ENCODE measurements around the gene C17orf107.
"Not testable (repeated sequence)": the region's sequence is repeated elsewhere in the genome, so short reads cannot be mapped to it uniquely, and the experiment has no call there.

C17orf107 gene

DNA sequence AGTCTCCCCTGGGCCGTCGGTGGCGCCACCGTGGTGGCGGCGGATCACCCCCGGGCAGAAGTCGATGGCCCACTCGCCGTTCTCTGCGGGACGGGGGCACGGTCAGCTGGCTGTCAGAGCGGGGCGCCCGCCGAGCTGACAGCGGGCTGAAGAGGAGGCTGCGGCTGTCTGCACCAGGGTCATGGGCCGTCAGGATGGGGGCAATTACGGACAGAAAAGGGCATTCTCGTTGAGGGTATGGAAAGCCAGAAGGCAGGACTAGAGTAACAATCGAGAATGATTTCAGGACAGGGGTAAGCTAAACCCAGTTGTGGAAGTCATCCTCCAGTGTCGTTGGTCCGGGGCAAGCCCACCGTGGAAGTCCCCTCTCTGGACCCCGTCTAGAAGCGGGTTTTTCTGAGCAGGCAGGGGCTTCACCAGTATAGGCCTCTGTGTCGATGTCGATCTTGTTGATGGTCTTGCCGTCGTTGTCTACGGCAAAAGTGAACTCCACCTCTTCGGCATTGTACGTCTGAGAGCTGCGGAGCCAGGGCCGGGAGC, 1.8 kb downstream of the C17orf107 start:
- DNase-seq = no peak

DNA sequence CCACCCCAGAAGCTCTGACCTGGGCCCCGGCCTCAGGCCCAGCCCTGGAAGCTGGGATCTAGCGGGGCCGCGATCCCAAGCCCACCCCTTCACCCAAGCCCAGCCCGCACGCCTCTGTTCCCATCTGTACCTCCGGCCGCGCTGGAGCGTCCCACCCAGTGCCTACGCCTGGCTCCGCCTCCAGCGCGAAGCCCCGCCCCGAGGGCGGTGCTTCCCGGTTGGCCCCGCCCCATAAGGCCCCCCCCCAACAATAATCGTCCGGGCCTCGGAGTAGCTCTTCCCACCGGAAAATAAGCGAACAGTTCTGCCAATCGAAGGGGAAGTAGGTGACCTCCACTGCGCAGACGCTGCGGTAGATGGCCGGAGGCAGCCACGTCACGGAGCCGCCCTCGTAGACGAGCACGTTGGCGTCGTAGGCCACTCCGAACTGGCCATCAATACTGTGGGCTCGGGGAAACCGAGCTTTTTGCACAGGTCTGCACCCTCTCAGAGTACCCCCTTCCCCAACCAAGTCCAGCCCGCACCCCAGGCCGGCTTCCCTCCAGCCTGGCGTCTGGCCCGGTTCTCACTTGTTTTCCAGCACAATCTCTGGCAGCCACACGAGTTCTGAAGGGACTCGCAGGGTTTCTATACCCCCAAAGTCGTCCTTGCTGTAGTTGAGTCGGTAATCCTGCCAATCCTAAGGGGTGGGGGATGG, 2.5 kb downstream of the C17orf107 start:
- DNase-seq = peak; percentile 64

DNA sequence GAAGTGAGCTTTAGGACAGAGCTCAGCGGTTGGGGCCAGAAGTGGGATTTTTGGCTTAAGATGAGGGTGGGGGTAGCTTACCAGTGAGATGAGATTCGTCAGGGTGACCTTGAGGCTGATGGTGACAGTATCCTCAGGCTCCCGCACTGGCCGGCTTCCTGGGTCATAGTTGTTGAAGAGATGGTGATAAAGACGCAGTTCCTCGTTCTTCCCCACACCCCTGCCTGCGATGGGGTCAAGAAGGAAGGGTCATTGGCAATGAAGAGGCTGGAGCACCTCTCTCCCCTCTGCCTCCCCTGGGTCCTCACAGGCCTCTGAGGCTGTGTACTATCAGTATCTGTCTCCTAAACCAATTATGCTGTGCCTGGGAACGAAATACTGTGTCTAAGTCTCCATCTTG, 3.2 kb downstream of the C17orf107 start:
- no peak for DNase-seq

DNA sequence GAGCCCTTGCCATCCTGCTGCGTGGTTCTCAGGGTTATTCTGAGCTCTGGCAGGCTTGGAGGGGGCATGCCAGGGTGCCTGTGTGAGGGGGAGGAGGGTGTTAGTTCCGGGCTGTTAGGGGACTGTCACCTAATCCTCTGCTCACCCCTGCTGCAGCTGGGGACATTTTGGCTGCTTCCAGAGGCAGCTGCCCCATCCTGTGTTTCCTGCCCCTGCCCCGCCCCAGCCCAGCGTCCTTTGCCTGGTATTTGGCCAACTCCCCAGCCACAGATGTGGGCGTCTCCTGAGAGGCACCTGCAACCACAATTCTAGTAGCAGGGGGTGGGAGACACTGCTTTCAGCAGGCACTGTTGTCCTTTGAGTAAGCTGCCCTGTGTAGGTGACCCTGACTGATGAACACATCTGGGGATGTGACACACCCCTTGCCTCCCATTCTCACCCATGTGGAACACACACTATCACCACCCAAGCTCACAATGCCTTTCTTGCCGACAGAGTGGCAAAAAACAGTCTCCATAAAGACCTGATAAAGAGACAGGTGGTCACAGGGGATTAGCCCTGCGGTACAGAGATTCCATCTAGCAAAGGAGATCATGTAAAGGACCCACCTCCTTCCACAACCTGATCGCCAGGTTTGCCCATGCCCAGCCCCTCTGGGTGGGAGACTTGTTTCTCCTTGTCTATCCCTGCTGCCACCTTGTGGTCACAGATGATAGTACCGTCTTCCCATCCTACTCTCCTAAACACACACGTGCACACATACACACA, 3.9 kb downstream of the C17orf107 start, which contains the start of gene CHRNE:
CHRNE (minus strand) TSS at position 48 of the 768 bp plus-strand sequence; CDS start at position 13, 35 bp downstream.
- DNase-seq = peak; percentile 89

DNA sequence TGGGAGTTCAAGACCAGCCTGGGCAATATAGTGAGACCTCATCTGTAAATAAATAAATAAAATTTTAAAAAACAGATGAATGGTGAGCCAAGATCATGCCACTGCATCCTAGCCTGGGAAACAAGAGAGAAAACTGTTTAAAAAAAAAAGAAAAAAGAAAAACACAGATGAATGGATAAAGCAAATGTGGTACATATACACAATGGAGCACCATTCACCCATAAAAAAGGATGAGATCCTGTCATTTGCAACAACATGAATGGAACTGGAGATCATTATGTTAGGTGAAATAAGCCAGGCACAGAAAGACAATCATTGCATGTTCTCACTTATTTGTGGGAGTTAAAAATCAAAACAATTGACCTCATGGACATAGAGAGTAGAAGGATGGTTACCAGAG, 7.3 kb downstream of the C17orf107 start:
- not testable (repeated sequence) for DNase-seq

DNA sequence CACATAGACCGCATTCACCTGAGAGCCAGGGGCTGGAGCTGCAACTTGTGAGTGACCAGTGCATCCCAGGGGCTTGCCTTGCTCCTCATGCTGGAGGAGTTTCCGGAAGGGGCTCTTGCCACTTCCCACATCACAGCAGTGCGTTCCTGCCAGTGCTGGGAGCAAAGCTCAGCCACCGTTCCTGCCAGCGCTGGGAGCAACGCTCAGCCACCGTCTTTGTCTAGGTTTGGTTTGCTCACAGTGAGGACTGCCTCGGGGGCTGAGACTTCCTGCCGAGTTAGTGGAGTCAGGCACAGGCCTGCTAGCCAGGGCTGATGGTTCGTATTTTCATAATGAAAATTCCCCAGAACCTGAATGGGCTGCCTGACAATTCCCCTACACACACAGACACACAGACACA, 9.0 kb downstream of the C17orf107 start:
- DNase-seq = no peak

DNA sequence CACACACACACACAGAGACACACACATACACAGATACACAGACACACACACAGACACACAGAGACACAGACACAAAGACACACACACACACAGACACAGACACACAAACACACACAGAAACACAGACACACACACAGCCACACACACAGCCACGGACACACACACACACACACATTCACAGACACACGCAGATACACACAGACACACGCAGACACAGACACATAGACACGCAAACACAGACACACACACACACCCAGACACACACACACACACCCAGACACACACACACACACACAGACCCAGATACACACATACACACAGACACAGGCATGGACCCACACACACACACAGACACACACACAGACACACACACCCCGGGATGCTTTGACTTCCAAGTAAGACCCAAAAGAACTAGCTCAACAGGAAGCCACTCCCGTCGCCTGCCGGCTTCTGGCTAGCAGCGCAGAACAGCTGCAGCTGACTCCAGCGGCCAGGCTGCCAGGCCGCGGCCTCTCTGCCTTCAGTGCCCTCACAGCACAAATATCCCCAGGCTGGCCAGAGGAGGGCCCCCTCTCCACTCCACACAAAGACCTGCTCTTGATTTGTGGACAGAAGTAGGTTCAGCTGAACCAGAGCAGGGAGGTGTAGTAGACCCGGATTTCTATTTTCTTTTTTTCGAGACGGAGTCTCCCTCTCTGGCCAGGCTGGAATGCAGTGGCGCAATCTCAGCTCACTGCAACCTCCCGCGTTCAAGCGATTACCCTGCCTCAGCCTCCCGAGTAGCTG, 9.6 kb downstream of the C17orf107 start:
- DNase-seq = peak; percentile 96

DNA sequence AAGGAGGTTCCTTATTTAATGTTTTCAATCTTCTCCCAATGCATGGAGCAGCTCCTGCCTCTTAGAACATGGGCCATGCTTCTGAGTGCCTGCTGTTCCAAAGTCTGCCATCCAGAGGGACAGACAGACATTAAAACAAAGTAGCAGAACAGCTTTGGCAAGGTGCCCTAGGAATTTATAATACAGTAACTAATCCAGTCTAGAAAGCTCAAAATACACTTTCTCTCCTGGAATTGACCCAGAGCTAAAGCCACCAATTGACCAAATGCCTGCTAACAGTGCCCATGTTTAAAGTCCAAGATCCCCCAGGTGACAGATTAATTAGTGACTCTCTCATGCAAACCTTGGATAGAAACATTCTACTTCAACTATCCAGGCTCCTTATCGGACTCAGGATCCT, 14.7 kb downstream of the C17orf107 start:
- no peak for DNase-seq

DNA sequence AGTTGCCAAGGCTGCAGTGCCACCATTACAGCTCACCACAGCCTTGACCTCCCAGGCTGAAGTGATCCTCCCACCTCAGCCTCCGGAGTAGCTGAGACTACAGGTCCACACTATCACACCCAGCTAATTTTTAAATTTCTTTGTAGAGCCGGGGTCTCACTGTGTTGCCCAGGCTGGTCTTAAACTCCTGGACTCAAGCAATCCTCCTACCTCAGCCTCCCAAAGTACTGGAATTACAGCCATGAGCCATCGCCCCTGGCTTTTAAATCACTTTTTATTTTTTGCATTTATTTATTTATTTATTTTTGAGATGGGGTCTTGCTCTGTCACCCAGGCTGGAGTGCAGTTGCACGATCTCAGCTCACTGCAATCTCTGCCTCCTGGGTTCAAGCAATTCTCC, 15.2 kb downstream of the C17orf107 start:
- not testable (repeated sequence) for DNase-seq

DNA sequence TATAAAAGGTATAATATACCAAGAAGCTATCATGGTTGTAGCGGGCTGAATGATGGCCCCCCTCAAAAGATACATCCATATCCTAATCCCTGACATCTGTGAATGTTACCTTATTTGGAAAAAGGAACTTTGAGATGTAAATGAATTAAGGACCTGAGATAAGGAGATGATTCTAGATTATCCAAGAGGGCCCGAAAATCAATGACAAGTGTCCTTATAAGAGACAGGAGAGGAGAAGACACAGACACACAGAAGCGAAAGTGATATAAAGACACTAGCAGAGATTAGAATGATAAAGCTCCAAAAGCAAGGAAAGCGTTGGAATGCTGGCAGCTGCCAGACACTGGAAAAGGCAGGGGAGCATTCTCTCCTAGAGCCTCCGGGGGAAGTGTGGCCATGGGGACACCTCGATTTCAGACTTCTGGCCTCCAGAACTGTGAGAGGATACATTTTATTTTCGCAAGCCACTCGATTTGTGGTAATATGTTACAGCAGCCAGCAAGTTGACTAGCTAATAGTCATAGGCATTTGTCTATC, 20.2 kb downstream of the C17orf107 start:
- no peak for DNase-seq

DNA sequence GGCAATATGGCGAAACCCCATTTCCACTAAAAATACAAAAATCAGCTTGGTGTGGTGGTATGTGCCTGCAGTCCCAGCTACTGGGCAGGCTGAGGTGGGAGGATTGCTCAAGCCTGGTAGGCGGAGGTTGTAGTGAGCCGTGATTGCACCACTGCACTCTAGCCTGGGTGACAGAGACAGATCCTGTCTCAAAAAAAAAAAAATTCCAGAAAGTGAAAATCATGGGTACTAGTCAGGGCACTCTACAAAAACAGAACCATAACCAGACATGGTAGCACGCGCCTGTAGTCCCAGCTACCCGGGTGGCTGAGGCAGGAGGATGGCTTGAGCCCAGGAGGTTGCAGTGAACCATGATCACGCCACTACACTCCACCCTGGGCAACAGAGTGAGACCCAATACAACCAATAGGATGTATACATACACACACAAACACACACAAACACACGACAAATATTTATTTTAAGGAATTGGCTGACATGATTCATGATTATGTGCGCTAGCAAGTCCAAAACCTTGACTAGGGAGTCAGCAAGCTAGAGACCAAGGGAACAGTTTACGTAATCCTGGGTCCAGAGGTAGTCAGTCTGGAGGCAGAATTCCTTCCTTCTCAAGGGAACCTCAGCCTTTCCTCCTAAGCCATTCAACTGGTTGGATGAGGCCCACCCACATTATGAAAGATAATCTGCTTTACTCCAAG, 21.2 kb downstream of the C17orf107 start:
- DNase-seq = peak; percentile 64

DNA sequence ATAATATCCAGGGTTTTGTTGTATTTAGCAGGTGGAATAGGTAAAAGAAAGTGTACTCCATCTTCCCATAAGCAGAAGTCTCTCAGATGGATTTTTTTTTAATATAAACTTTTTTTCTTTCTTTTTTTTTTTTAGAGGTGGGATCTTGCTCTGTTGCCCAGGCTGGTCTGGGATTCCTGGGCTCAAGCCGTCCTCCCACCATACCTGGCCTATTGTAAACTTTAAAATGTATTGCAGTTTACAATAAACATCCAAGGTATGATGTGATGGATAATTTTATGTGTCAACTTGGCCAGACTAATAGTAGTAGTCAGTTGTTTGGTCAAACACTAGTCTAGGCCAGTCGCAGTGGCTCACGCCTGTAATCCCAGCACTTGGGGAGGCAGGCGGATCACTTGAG, 22.0 kb downstream of the C17orf107 start:
- DNase-seq = no peak

DNA sequence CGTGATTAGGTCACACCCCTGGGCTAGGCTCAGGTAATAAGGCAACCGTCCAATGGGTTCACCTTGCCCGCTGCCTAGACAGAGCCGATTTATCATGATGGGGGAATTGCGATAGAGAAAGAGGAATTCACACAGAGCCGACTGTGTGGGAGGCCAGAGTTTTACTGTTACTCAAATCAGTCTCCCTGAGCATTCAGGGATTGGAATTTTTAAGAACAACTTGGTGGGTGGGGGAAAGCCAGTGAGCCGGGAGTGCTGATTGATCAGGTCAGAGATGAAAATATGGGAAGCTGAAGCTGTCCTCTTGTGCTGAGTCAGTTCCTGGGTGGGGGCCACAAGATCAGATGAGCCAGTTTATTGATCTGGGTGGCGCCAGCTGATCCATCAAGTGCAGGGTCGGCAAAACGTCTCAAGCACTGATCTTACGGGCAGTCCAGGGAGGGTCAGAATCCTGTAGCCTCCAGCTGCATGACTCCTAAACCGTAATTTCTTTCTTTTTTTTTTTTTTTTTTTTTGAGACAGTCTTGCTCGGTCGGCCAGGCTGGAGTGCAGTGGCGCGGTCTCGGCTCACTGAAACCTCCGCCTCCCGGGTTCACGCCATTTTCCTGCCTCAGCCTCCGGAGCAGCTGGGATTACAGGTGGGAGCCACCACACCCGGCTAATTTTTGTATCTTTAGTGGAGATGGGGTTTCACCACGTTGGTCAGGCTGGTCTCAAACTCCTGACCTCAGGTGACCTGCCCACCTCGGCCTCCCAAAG, 27.4 kb downstream of the C17orf107 start:
- DNase-seq = not testable (repeated sequence)

DNA sequence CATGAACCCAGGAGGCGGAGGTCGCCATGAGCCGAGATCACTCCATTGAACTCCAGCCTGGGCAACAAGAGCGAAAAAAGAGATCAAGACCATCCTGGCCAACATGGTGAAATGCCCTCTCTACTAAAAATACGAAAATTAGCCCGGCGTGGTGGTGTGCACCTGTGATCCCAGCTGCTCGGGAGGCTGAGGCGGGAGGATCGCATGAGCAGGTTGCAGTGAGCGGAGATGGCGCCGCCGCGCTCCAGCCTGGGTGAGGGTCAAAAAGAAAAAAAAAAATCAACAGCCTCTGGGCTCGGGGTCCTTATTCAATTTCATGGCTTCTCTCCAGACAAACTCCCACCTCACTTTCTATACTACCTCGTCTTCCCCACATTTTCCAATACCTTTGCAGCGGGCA, 29.5 kb downstream of the C17orf107 start:
- no peak for DNase-seq

DNA sequence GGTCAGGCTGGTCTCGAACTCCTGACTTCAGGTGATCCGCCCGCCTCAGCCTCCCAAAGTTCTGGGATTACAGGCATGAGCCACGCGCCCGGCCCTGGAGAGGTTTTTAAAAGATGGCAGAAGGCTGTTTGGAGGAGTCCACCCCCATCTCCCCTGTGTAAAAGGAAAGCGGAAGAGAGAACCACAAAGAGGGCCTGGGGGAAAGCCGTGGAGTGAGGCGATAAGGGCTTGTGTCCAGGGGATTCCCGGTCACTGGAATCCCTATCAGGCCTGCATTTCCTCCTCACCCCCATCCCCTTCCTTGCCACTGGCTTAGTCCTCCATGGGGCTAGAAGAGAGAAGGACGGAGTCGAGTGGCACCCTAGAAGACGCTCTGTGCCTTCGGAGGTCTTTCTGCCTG, 32.6 kb downstream of the C17orf107 start, which contains the start of gene GP1BA:
GP1BA (plus strand) TSS at position 315 of the 400 bp plus-strand sequence. CDS start 328 bp downstream, outside the sequence.
- peak; percentile 69 for DNase-seq

DNA sequence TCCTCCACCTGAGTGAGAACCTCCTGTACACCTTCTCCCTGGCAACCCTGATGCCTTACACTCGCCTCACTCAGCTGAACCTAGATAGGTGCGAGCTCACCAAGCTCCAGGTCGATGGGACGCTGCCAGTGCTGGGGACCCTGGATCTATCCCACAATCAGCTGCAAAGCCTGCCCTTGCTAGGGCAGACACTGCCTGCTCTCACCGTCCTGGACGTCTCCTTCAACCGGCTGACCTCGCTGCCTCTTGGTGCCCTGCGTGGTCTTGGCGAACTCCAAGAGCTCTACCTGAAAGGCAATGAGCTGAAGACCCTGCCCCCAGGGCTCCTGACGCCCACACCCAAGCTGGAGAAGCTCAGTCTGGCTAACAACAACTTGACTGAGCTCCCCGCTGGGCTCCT, 33.4 kb downstream of the C17orf107 start:
- DNase-seq = no peak

DNA sequence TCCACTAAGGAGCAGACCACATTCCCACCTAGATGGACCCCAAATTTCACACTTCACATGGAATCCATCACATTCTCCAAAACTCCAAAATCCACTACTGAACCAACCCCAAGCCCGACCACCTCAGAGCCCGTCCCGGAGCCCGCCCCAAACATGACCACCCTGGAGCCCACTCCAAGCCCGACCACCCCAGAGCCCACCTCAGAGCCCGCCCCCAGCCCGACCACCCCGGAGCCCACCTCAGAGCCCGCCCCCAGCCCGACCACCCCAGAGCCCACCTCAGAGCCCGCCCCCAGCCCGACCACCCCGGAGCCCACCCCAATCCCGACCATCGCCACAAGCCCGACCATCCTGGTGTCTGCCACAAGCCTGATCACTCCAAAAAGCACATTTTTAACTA, 34.3 kb downstream of the C17orf107 start:
- DNase-seq = no peak

DNA sequence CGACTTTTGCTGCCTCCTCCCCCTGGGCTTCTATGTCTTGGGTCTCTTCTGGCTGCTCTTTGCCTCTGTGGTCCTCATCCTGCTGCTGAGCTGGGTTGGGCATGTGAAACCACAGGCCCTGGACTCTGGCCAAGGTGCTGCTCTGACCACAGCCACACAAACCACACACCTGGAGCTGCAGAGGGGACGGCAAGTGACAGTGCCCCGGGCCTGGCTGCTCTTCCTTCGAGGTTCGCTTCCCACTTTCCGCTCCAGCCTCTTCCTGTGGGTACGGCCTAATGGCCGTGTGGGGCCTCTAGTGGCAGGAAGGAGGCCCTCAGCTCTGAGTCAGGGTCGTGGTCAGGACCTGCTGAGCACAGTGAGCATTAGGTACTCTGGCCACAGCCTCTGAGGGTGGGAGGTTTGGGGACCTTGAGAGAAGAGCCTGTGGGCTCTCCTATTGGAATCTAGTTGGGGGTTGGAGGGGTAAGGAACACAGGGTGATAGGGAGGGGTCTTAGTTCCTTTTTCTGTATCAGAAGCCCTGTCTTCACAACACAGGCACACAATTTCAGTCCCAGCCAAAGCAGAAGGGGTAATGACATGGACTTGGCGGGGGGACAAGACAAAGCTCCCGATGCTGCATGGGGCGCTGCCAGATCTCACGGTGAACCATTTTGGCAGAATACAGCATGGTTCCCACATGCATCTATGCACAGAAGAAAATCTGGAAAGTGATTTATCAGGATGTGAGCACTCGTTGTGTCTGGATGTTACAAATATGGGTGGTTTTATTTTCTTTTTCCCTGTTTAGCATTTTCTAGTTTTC, 35.0 kb downstream of the C17orf107 start:
- peak; percentile 83 for DNase-seq

DNA sequence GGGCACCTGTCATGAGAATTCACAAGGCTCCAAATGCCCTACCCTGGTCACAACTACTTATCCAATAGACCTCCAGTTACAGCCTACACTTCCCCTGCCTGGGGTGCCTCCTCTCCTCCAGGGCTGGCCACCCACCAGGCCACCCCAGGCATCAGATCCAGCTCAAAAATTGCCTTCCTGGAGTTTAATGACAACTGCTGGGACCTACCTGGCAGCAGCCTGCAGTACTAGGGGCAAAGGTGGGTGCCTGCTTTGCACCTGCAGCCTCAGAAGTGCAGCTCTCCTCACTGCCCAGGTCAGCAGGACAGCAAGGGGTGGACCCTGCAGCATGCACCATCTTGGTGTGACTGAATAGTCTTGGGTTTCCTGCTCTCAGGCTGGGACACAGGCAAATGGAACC, 36.3 kb downstream of the C17orf107 start:
- DNase-seq = no peak

DNA sequence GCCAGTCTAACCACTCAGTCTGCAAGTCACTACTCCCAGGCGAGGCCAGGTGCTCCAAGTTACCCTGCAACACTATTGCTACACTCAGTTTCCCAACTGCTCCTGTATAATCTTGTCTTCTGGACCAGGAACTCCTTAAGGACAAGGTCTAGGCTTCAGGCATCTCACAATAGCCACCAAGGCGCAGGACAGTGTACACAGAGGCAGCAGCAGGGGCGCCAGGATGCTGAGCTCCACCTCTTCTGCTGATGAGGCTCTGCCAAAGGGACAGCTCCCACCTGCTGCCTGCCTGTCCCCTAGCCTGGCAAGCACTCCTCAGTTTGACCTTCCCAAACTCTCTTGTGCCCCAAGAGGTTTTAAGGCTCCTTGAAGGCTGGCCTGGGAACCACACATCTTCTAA, 37.1 kb downstream of the C17orf107 start:
- no peak for DNase-seq

DNA sequence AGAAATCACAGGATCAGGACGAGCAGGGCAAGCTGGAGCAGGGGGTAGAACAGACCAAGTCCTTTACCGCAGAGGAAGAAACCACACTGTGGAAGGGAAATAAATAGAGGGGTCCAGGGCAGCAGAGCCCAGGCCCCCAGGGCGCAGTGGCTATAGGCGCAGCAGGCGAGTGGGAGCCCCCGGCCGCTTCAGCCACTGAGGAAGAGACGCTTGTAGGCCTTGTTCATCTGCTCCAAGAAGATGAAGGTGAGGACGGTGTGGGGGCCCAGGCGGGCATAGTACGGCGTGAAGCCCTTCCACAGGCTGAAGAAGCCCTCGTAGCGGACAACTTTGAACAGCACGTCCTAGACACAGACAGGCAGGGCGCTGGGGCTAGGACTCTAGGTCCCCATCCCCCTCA, 38.2 kb downstream of the C17orf107 start:
- DNase-seq = no peak
